Measurements from ENCODE around the gene TCERG1L. TPM values are rescaled to one million over a fixed set of nuclear protein-coding genes. Genes with fewer than 3 reads are reported as not detected.

TCERG1L gene
- total RNA-seq, 2 experiments from 2014 or later: not detected

DNA sequence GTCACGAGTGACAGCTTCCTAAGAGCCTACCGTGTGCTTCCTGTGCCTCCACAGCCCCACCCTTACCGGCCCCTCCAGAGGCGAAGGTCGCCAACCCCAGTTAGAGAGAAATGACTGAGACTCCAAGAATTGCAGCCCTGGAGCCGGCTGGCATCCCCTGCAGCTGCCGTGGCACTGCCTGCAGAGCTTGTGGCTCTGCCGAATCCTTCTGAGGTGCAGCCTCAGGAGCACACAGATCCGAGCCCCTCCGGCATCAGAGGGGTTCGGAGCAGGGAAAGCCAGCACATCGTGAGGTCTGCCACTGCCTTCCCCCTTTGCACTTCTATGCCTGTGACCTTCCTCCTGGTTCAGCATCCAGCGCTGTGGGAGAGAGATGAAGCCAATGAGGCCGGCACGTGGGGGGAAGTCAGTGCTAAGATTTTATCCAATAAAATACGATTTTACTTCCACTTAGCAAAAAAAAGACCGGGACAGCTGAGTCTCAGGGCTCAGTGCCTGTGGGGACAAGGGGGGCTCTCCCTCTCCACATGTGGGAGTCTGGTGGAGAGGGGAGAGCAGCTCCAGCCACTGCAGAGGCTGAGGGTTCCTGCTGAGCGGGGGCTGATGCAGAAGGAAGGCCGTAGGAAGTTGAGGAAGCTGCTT is 80.1 kb downstream of the TCERG1L start:
- ChIA-PET POLR2A (no interaction called here), CTCF (no interaction called here)
- DNase-seq: no peak
- no peaks in the 10 kb centered on the region for H3K4me1 Mint-ChIP-seq (ENCODE audit: low read depth)
- H3K4me3 Mint-ChIP-seq: no peak overlapping the region
- intact Hi-C loops (cut with micrococcal nuclease): no loop called here
- no peak for TF ChIP-seq CTCF (IDR thresholded peaks at IDR 0.05)
- H3K27me3 Mint-ChIP-seq: no peaks in the 10 kb centered on the region
- H3K9me3 Mint-ChIP-seq: peaks cover 3% of the 10 kb centered on the region
- ATAC-seq: no peak
- no peaks in the 10 kb centered on the region for H3K36me3 Mint-ChIP-seq (ENCODE audit: low read depth)
- no peak overlapping the region for H3K27ac Mint-ChIP-seq

DNA sequence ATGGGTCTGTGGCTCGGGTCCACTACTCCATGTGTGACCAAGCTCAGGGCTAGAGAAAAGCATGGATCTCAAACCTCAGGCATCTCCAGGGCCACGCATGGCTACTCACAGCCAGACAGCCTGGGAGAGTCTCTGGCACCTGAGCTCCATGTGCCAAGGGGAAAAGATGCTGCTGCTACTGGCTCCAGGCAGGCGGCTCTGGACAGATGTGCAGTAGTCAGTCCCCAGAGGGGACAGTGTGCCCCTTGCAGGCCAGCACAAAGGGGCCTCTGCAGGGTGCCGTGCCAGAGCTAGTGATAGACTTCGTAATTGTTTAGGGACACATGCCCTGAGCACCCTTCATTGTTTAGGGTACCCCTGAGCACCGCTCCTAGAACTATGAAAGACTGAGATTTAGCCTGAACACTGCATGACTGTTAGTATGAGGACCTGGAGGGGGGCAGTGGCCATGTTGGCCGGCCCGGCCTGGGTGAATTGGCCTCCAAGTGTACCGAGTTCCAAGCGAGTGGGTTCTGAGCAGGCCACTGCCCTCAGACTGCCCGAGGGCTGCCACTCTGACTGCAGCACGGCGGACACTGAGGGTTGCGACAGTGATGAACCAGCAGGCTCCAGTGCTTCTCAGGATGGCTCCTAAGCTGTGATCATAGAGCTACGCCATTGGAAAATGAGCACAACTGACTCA is 80.7 kb downstream of the TCERG1L start:
- no peak for TF ChIP-seq CTCF (IDR thresholded peaks at IDR 0.05)
- Mint-ChIP-seq H3K4me1 (ENCODE audit: low read depth) (no peaks in the 10 kb centered on the region), H3K36me3 (ENCODE audit: low read depth) (no peaks in the 10 kb centered on the region), H3K4me3 (no peak overlapping the region), H3K27ac (no peak overlapping the region), H3K27me3 (no peaks in the 10 kb centered on the region), H3K9me3 (peaks cover 3% of the 10 kb centered on the region)
- ChIA-PET POLR2A (no interaction called here), CTCF (no interaction called here)
- intact Hi-C loops (cut with micrococcal nuclease): no loop called here
- no peak for DNase-seq
- ATAC-seq: no peak

DNA sequence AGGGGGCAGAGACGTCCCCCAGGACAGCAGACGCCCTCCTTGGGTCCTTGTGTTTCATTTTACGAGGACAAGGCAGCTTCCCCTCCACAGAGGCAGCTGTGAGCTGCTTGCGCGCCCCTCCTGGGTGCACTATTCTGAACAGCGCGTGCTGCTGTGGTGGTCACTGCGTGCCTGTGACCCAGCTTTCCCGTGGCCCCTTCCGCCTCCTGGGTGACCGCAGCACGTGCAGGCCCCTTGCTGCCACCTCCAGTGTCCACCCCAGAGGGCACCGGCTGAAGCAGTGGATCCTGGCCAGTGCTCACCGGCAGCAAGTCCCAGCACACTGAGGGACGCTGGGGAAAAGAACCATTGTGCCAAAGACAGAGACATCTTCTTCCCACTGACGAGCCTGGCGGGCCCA is 81.4 kb downstream of the TCERG1L start:
- TF ChIP-seq CTCF (IDR thresholded peaks at IDR 0.05): no peak
- POLR2A ChIA-PET: no interaction called here
- CTCF ChIA-PET: no interaction called here
- no peaks in the 10 kb centered on the region for H3K27me3 Mint-ChIP-seq
- intact Hi-C loops (cut with micrococcal nuclease): no loop called here
- DNase-seq: no peak
- no peak overlapping the region for H3K4me3 Mint-ChIP-seq
- no peaks in the 10 kb centered on the region for H3K4me1 Mint-ChIP-seq (ENCODE audit: low read depth)
- H3K9me3 Mint-ChIP-seq: peaks cover 3% of the 10 kb centered on the region
- no peak overlapping the region for H3K27ac Mint-ChIP-seq
- no peak for ATAC-seq
- no peaks in the 10 kb centered on the region for H3K36me3 Mint-ChIP-seq (ENCODE audit: low read depth)

- no peak overlapping the region for H3K4me3 Mint-ChIP-seq
- CTCF ChIA-PET: no interaction called here
- POLR2A ChIA-PET: no interaction called here
- H3K36me3 Mint-ChIP-seq (ENCODE audit: low read depth): no peaks in the 10 kb centered on the region
- ATAC-seq (no peak), DNase-seq (no peak)
- no peak for TF ChIP-seq CTCF (IDR thresholded peaks at IDR 0.05)
- intact Hi-C loops (cut with micrococcal nuclease): no loop called here
- H3K9me3 Mint-ChIP-seq: no peaks in the 10 kb centered on the region
- no peak overlapping the region for H3K27ac Mint-ChIP-seq
- H3K4me1 Mint-ChIP-seq (ENCODE audit: low read depth): no peaks in the 10 kb centered on the region
- no peaks in the 10 kb centered on the region for H3K27me3 Mint-ChIP-seq
Observed at GRCh38 chr10:131227163-131227740, 84.3 kb downstream of the TCERG1L start.

GRCh38 chr10:131226446-131227162 is 84.9 kb downstream of the TCERG1L start:
- Mint-ChIP-seq H3K9me3 (no peaks in the 10 kb centered on the region), H3K4me3 (no peak overlapping the region), H3K4me1 (ENCODE audit: low read depth) (no peaks in the 10 kb centered on the region), H3K36me3 (ENCODE audit: low read depth) (no peaks in the 10 kb centered on the region), H3K27ac (no peak overlapping the region), H3K27me3 (no peaks in the 10 kb centered on the region)
- POLR2A ChIA-PET: no interaction called here
- CTCF ChIA-PET: no interaction called here
- DNase-seq (no peak), ATAC-seq (no peak)
- no peak for TF ChIP-seq CTCF (IDR thresholded peaks at IDR 0.05)
- intact Hi-C loops (cut with micrococcal nuclease): no loop called here
